Osteocyte (in vitro differentiated cells): ENCODE results near the gene TTN. TPM values are rescaled to one million over a fixed set of nuclear protein-coding genes. Genes with fewer than 3 reads are reported as not detected.

Source experiments
- DNase-seq: peaks from one replicate; pipeline ENCODE4 v3.0.0; 2021; ENCODE audit warnings: mixed read lengths; ENCODE audit not compliant: unreplicated experiment; ENCODE audit errors: extremely low spot score
- H3K27ac Mint-ChIP-seq: one replicate; pipeline ENCODE4 v1.8.0; 2021; ENCODE audit warnings: mild to moderate bottlenecking, mixed read lengths; ENCODE audit not compliant: unreplicated experiment
- H3K27me3 Mint-ChIP-seq: one replicate; pipeline ENCODE4 v1.8.0; 2021; ENCODE audit warnings: mixed read lengths; ENCODE audit not compliant: unreplicated experiment
- H3K36me3 Mint-ChIP-seq: one replicate; pipeline ENCODE4 v1.8.0; 2021; ENCODE audit warnings: mixed read lengths; ENCODE audit not compliant: unreplicated experiment
- H3K4me1 Mint-ChIP-seq: one replicate; pipeline ENCODE4 v1.8.0; 2021; ENCODE audit warnings: mixed read lengths; ENCODE audit not compliant: unreplicated experiment
- H3K4me3 Mint-ChIP-seq: one replicate; pipeline ENCODE4 v1.8.0; 2021; ENCODE audit warnings: mild to moderate bottlenecking, moderate library complexity, mixed read lengths; ENCODE audit not compliant: unreplicated experiment
- H3K9me3 Mint-ChIP-seq: one replicate; pipeline ENCODE4 v1.8.0; 2021; ENCODE audit warnings: mixed read lengths; ENCODE audit not compliant: unreplicated experiment
- CTCF ChIP-seq: fragments of 200-600 bp; sonication (generic); IDR thresholded peaks from 2 replicates; pipeline ENCODE4 v1.5.0; 2021; ENCODE audit warnings: antibody characterized with exemption, mild to moderate bottlenecking, moderate library complexity
- total RNA-seq: library from RNA; stranded (reverse); gene quantifications from 2 replicates; pipeline ENCODE4 v1.2.1, GENCODE V29; 2021

The TTN gene
- total RNA-seq, 1 donor from 2014 or later, result not detected

DNA sequence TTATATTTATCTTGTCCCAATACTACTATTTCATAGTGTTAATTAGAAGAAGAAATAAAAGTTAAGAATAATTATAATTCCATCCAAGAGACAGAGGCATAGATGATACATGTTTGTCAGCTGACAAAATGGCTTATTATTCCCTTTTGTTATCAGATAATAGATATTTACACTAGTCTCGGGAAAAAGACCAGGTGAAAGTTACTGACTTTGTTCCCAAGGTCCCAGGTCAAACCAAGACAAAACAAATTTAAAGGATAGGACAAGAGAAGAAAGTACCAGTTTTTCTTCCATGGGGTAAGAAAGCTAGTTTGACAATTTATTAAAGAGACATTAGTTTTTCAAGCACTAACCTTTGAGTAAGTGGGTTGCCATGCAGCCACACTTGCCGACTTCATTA is 73.2 kb downstream of the TTN start:
- Mint-ChIP-seq H3K9me3 (no peaks in the 10 kb centered on the region), H3K27ac (no peak overlapping the region), H3K36me3 (no peaks in the 10 kb centered on the region), H3K4me1 (no peaks in the 10 kb centered on the region), H3K4me3 (no peak overlapping the region), H3K27me3 (peaks cover 3% of the 10 kb centered on the region)
- no peak for DNase-seq
- TF ChIP-seq CTCF, result no peak

GRCh38 chr2:178732913-178733312 is 74.3 kb downstream of the TTN start:
- no peak overlapping the region for H3K27ac Mint-ChIP-seq
- H3K4me1 Mint-ChIP-seq, result no peaks in the 10 kb centered on the region
- peaks cover 3% of the 10 kb centered on the region for H3K27me3 Mint-ChIP-seq
- no peak for TF ChIP-seq CTCF
- H3K9me3 Mint-ChIP-seq, result no peaks in the 10 kb centered on the region
- H3K36me3 Mint-ChIP-seq, result no peaks in the 10 kb centered on the region
- DNase-seq, result no peak
- no peak overlapping the region for H3K4me3 Mint-ChIP-seq

DNA sequence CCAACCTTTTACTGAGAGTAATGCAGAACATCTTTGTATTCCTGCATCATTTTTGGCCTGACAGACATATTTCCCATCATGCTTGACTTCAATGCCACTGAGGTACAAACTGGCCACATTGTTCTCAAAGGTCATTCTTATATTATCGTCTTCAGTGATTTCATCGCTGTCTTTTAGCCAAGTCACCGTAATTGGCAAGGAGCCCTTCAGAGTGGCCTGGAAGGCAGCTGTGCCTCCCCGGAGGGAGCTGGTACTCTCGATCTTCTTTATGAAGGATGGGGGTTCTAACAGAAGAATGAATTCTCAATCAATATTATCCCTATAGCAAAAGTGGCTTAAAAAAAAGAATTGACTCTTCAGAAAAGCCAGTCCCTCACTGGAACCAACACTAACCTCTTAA is 75.9 kb downstream of the TTN start:
- H3K4me3 Mint-ChIP-seq, result no peak overlapping the region
- no peaks in the 10 kb centered on the region for H3K9me3 Mint-ChIP-seq
- DNase-seq, result no peak
- no peaks in the 10 kb centered on the region for H3K4me1 Mint-ChIP-seq
- no peak overlapping the region for H3K27ac Mint-ChIP-seq
- no peaks in the 10 kb centered on the region for H3K27me3 Mint-ChIP-seq
- no peak for TF ChIP-seq CTCF
- no peaks in the 10 kb centered on the region for H3K36me3 Mint-ChIP-seq

DNA sequence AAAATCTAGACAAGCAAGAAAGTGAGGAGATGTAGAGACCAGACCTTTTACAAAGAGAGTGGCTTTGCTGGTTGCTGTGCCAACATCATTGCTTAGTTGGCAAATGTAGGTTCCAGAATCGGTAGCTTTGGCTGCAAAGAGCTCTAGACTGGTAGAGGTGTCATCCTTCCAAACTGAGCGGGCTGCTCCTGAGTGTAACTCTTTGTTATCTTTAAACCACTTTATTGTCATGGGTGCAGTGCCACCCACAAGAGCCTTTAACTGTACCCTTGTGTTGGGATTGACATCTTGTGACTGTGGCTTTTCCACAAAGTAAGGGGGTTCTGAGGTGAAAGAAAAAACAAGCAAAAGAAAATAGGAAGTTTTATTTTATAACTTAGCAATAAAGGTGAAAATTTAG is 77.2 kb downstream of the TTN start:
- H3K9me3 Mint-ChIP-seq, result no peaks in the 10 kb centered on the region
- TF ChIP-seq CTCF, result no peak
- H3K36me3 Mint-ChIP-seq, result no peaks in the 10 kb centered on the region
- no peak overlapping the region for H3K4me3 Mint-ChIP-seq
- H3K27me3 Mint-ChIP-seq, result no peaks in the 10 kb centered on the region
- DNase-seq, result no peak
- no peaks in the 10 kb centered on the region for H3K4me1 Mint-ChIP-seq
- H3K27ac Mint-ChIP-seq, result no peak overlapping the region

- TF ChIP-seq CTCF, result no peak
- Mint-ChIP-seq H3K9me3 (no peaks in the 10 kb centered on the region), H3K27me3 (no peaks in the 10 kb centered on the region), H3K36me3 (no peaks in the 10 kb centered on the region), H3K4me3 (no peak overlapping the region), H3K4me1 (no peaks in the 10 kb centered on the region), H3K27ac (no peak overlapping the region)
- no peak for DNase-seq
These were observed 83.4 kb downstream of the TTN start for GRCh38 chr2:178723786-178724346.
